HG03095 (cell line): ENCODE results near the gene FRAT1.

Experiments used
- ATAC-seq: cut with Tn5 transposase; IDR thresholded peaks from one replicate; pipeline ENCODE4 v1.9.1; 2021; ENCODE audit warnings: moderate library complexity; ENCODE audit not compliant: unreplicated experiment

Gene FRAT1

DNA sequence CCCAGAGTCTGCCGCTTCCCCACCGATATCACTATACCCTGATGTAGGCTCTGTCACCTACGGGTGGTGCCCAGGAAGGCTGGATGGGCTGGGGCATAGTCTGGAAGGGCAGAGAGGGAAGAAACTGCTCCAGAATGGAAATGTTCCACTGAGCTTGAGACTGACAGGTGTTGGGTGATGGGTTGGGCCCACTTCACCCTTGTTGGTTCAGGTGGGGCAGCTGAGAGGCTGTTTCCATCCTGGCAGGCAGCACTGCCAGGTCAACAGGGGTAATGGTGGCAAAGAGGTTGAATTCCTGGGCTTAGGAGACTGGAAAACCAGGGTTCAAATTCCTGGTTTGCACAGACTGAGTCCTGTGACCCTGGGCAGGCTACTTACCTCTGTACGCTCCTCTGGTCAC, 44.0 kb downstream of the FRAT1 start:
- ATAC-seq = no peak

DNA sequence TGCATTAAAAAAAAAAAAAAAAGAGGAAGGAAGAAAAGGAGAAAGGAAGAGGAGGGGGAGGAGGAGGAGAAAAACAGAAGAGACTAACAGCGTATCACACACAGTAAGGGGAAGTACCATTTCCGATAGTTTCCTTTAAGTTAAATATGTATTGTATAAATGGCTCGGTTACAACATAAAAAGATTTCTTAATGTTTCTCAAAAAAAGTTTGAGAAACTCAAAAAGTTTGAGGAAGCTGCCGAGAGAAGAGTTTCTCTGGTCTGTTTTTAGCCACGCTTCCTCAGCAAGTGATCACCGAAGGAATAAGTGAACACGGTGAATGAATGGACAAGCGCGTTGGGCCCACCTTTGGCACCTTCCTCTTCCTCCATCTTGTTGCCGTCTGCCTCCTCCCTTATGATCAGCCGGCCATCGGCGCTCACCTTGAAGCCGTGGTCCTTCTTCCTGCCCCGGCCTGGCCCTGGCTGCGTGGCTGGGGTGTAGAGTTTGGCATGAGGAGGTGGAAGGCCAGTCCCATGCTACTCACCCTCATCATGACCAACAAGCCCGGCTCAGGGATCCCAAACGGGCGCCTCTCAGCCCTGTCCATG, 46.8 kb downstream of the FRAT1 start:
- no peak for ATAC-seq

DNA sequence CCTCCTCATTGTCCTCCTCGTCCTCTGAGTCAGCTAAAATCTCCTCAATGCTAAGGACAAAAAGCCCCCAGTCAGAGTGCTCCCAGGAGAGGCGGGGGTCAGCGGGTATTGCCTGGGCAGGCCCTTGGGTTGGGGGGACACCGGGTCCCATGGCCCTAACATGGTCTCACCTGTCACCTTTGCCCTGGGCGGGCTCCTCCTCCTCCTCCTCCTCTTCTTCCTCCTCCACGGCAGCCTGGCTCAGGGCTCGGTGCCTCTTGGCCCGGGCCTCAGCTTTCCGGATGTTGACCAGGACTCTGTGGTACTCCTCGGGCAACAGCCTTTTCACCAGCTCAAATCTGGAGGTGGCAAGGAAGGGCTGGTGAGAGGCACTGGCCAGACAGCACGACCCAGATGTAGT, 47.5 kb downstream of the FRAT1 start:
- ATAC-seq = no peak

DNA sequence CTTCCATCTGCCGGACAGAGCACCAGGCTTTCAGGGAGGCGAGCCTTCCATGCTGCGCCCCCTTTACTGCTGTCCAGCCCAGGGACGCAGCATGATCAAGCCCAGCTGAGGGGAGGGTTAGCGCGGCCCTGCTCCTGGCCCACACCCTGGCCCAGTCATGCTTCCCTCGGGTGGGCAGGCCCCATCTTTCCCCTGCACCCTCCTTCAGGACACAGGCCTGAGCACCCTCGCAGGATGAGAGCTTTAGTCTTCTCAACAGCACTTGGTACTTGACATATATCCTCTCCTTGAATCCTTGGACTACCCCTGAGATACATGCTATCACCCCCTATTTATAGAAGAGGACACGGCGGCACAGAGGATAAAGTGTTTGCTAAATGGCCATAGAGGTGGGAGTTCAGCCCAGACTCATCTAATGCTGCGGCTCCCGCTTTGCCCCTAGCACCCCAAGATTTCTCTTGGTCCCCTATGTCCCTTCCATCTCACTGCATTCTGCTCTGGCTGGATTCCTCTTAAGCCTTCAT, 48.1 kb downstream of the FRAT1 start:
- ATAC-seq = no peak
